Endothelial cell of umbilical vein (primary cell): ENCODE data around the gene SRSF1. TPM values are rescaled to one million over a fixed set of nuclear protein-coding genes. Genes with fewer than 3 reads are reported as not detected.

Experiments used
- BruUV-seq: library from RNA; stranded (reverse); fragments of 400-500 nt; replicated peaks from 2 replicates; lab custom pipeline; 2021; lab: Mats Ljungman, UMichigan
- CTCF ChIA-PET: fragments of 300-600, 350-600 bp; sonication (Branson Sonifier 250); formaldehyde crosslinking; loops from one replicate; lab custom pipeline; 2021; ENCODE audit warnings: antibody characterized with exemption, inconsistent platforms; lab: Charles Lee
- POLR2A ChIA-PET: fragments of 300-600, 350-600 bp; sonication (Branson Sonifier 250); formaldehyde crosslinking; loops from one replicate; lab custom pipeline; 2021; ENCODE audit warnings: antibody characterized with exemption, inconsistent platforms; lab: Charles Lee
- DNase-seq: peaks from one replicate; pipeline ENCODE4 v3.0.0-alpha.2; 2011; ENCODE audit warnings: low read depth, low spot score
- FAIRE-seq: peaks from 2 replicates; lab custom pipeline; 2011; peaks lifted over from hg19 to GRCh38; lab: Jason Lieb, UNC
- H2AFZ ChIP-seq: 2 replicates; pipeline ENCODE4 v1.6.0; 2012; ENCODE audit warnings: low read depth, low read length, control low read depth, inconsistent platforms
- H3K27ac ChIP-seq: 2 replicates; pipeline ENCODE4 v1.5.1; 2011; ENCODE audit warnings: low read depth, mild to moderate bottlenecking, control low read depth, low read length, moderate library complexity; ENCODE audit not compliant: insufficient read depth
- H3K27me3 ChIP-seq, 2 experiments: 2 replicates each; pipeline versions ENCODE4 v1.6.0 to v1.6.1; 2011; ENCODE audit warnings: low read length in 2 of 2, mixed read lengths in 1 of 2; ENCODE audit not compliant: control insufficient read depth in 2 of 2, insufficient read depth in 2 of 2
- H3K36me3 ChIP-seq, 2 experiments: 2 replicates in 1 of 2; 3 replicates in 1 of 2; pipeline ENCODE4 v1.5.1; 2011; ENCODE audit warnings: low read length in 2 of 2, mild to moderate bottlenecking in 1 of 2, moderate library complexity in 1 of 2; ENCODE audit not compliant: control insufficient read depth in 2 of 2, insufficient read depth in 2 of 2; ENCODE audit errors: extremely low read depth in 1 of 2
- H3K4me1 ChIP-seq: 3 replicates; pipeline ENCODE4 v1.5.1; 2011; ENCODE audit warnings: mild to moderate bottlenecking, low read length; ENCODE audit not compliant: control insufficient read depth, insufficient read depth; ENCODE audit errors: extremely low read depth
- H3K4me2 ChIP-seq: 2 replicates; pipeline ENCODE4 v1.6.1; 2011; ENCODE audit warnings: low read length, control low read depth, mixed read lengths; ENCODE audit not compliant: insufficient read depth
- H3K4me3 ChIP-seq, 3 experiments: fragments of 200-600 bp in 1 of 3; sonication (generic), shearing (Covaris generic) in 1 of 3; replicated peaks in 1 of 3; 2 replicates each; pipeline ENCODE4 v1.5.1; 2011 to 2016; ENCODE audit warnings: control low read depth in 3 of 3, low read length in 3 of 3, mild to moderate bottlenecking in 2 of 3, inconsistent platforms in 1 of 3, low read depth in 1 of 3, moderate library complexity in 1 of 3; ENCODE audit not compliant: insufficient read depth in 1 of 3
- H3K79me2 ChIP-seq: 2 replicates; pipeline ENCODE4 v1.6.0; 2012; ENCODE audit warnings: low read length, inconsistent platforms; ENCODE audit not compliant: control insufficient read depth, insufficient read depth
- H3K9ac ChIP-seq: replicated peaks from 2 replicates; pipeline ENCODE3; 2011; ENCODE audit warnings: low read length, control low read depth; ENCODE audit not compliant: insufficient read depth; ENCODE audit errors: extremely low read depth
- H3K9me1 ChIP-seq: replicated peaks from 3 replicates; pipeline ENCODE4 v1.6.0; 2011; ENCODE audit warnings: mild to moderate bottlenecking, low read length; ENCODE audit not compliant: control insufficient read depth, insufficient read depth; ENCODE audit errors: extremely low read depth
- H3K9me3 ChIP-seq: replicated peaks from 2 replicates; pipeline ENCODE4 v1.5.1; 2012; ENCODE audit warnings: low read length, inconsistent platforms; ENCODE audit not compliant: control insufficient read depth, insufficient read depth
- H4K20me1 ChIP-seq: replicated peaks from 2 replicates; pipeline ENCODE3; 2011; ENCODE audit warnings: mild to moderate bottlenecking, low read length; ENCODE audit not compliant: control insufficient read depth, insufficient read depth; ENCODE audit errors: extremely low read depth
- EZH2 ChIP-seq: IDR thresholded peaks from 2 replicates; pipeline ENCODE4 v1.6.1; 2012; ENCODE audit warnings: borderline replicate concordance, low read depth, mild to moderate bottlenecking, moderate library complexity, low read length, inconsistent platforms; ENCODE audit not compliant: severe bottlenecking
- JUN ChIP-seq: IDR thresholded peaks from 2 replicates; pipeline ENCODE4 v1.6.1; 2011; ENCODE audit warnings: borderline replicate concordance, low read depth; ENCODE audit not compliant: insufficient read length, insufficient read depth
- MAX ChIP-seq: IDR thresholded peaks from 2 replicates; pipeline ENCODE4 v1.6.1; 2011; ENCODE audit not compliant: insufficient read depth, insufficient read length
- POLR2AphosphoS5 ChIP-seq: IDR thresholded peaks from 2 replicates; pipeline ENCODE4 v1.6.1; 2012; ENCODE audit warnings: low read depth, mild to moderate bottlenecking, control low read depth, low read length, moderate library complexity; ENCODE audit not compliant: insufficient read depth
- dilution Hi-C: fragments of 300-500 bp; cut with MboI; formaldehyde crosslinking; loops from one replicate; pipeline ENCODE4 v1.15.0; 2019; ENCODE audit warnings: low sequenced_read_pairs; ENCODE audit not compliant: extremely low pct_ligation_motif_present
- intact Hi-C: fragments of 100-400 bp; cut with micrococcal nuclease; formaldehyde crosslinking; loops from one replicate; pipeline ENCODE4 v1.10.0; 2022
- polyA plus RNA-seq, 4 experiments: library from polyadenylated mRNA; depleted of rRNA in 3 of 4; stranded (reverse) in 3 of 4; unstranded in 1 of 4; fragments of >200 nt; gene quantifications; 2 replicates each; pipeline versions ENCODE4 v1.2.1 to v1.2.3, GENCODE V29; 2011 to 2012; ENCODE audit warnings: missing spikeins in 1 of 4
- total RNA-seq: library from RNA; stranded (reverse); gene quantifications from 2 replicates; pipeline ENCODE4 v1.2.3, GENCODE V29; 2021

The SRSF1 gene
- total and polyA plus RNA-seq, 2 donors (not counting 3 experiments of a cell fraction or from before 2014, with no cell fraction given): 133 to 316 TPM

GRCh38 chr17:57984936-57985674 lies 21.9 kb downstream of the SRSF1 start:
- H3K4me1 ChIP-seq: peaks cover 38% of the 10 kb centered on the region
- H3K27me3 ChIP-seq: no peaks in the 10 kb centered on the region
- H3K79me2 ChIP-seq: peaks cover 69% of the 10 kb centered on the region
- ChIA-PET CTCF (interaction anchor here (0.7 to 3.2 kb wide), 13 partner anchors 9 to 131 kb away, joined by 3 to 46 read pairs (median 13); partner anchors contain the start of gene CUEDC1), POLR2A (interaction anchor here (0.6 to 1.2 kb wide), 2 partner anchors 29 to 98 kb away, joined by 3 to 4 read pairs; partner anchors contain the start of gene DYNLL2)
- FAIRE-seq (no peak), DNase-seq (no peak)
- peak overlapping the region; percentile 13 for H3K9ac ChIP-seq
- no peaks in the 10 kb centered on the region for H3K9me1 ChIP-seq
- no TSS peak for BruUV-seq
- TF ChIP-seq JUN (no peak), MAX (no peak), EZH2 (no peak), POLR2AphosphoS5 (no peak)
- H4K20me1 ChIP-seq: no peaks in the 10 kb centered on the region
- H2AFZ ChIP-seq: no peak overlapping the region
- H3K9me3 ChIP-seq: no peaks in the 10 kb centered on the region
- peak overlapping the region; percentile 44 for H3K27ac ChIP-seq
- no peak overlapping the region for H3K4me3 ChIP-seq
- dilution Hi-C loops: loop anchor here (25.0 kb wide), 1 partner anchor 123 kb away; the partner anchor contains the start of gene MRPS23
- H3K36me3 ChIP-seq: peaks cover 5 to 14% of the 10 kb centered on the region in 2 experiments
- intact Hi-C loops: loop anchor here (1.0 to 2.0 kb wide), 2 partner anchors 14 to 31 kb away; no protein-coding TSS in a partner anchor
- H3K4me2 ChIP-seq: peak overlapping the region; percentile 97
